Glutamatergic neuron (in vitro differentiated cells): ENCODE data around the gene GDI1. TPM values are rescaled to one million over a fixed set of nuclear protein-coding genes. Genes with fewer than 3 reads are reported as not detected.

Source experiments
- DNase-seq: peaks from one replicate; pipeline ENCODE4 v3.0.0; 2022
- H3K27ac Mint-ChIP-seq: one replicate; pipeline ENCODE4 v1.8.0; 2020; ENCODE audit warnings: mild to moderate bottlenecking, mixed read lengths, inconsistent platforms; ENCODE audit not compliant: unreplicated experiment
- H3K27me3 Mint-ChIP-seq: one replicate; pipeline ENCODE4 v1.8.0; 2020; ENCODE audit warnings: mild to moderate bottlenecking, moderate library complexity, mixed read lengths, inconsistent platforms; ENCODE audit not compliant: unreplicated experiment
- H3K36me3 Mint-ChIP-seq: one replicate; pipeline ENCODE4 v1.8.0; 2020; ENCODE audit warnings: mild to moderate bottlenecking, mixed read lengths, inconsistent platforms; ENCODE audit not compliant: unreplicated experiment
- H3K4me1 Mint-ChIP-seq: one replicate; pipeline ENCODE4 v1.8.0; 2020; ENCODE audit warnings: mild to moderate bottlenecking, low read depth, mixed read lengths, inconsistent platforms; ENCODE audit not compliant: unreplicated experiment
- H3K4me3 Mint-ChIP-seq: one replicate; pipeline ENCODE4 v1.8.0; 2020; ENCODE audit warnings: mild to moderate bottlenecking, mixed read lengths, inconsistent platforms; ENCODE audit not compliant: unreplicated experiment
- H3K9me3 Mint-ChIP-seq: one replicate; pipeline ENCODE4 v1.8.0; 2020; ENCODE audit warnings: mild to moderate bottlenecking, moderate library complexity, mixed read lengths, inconsistent platforms; ENCODE audit not compliant: unreplicated experiment
- CTCF ChIP-seq: fragments of 200-600 bp; sonication (generic); IDR thresholded peaks from one replicate; pipeline ENCODE4 v1.5.0; 2021; ENCODE audit not compliant: partially characterized antibody, unreplicated experiment
- total RNA-seq: library from RNA; stranded (reverse); fragmentation: NEBNext Ultra II Directional; extraction: Animal tissue kit (Norgen Biotek cat#: 25700); gene quantifications from one replicate; pipeline ENCODE4 v1.2.1, GENCODE V29; 2021; ENCODE audit not compliant: unreplicated experiment

Gene GDI1
- total RNA-seq, 1 donor from 2014 or later = 730 TPM

DNA sequence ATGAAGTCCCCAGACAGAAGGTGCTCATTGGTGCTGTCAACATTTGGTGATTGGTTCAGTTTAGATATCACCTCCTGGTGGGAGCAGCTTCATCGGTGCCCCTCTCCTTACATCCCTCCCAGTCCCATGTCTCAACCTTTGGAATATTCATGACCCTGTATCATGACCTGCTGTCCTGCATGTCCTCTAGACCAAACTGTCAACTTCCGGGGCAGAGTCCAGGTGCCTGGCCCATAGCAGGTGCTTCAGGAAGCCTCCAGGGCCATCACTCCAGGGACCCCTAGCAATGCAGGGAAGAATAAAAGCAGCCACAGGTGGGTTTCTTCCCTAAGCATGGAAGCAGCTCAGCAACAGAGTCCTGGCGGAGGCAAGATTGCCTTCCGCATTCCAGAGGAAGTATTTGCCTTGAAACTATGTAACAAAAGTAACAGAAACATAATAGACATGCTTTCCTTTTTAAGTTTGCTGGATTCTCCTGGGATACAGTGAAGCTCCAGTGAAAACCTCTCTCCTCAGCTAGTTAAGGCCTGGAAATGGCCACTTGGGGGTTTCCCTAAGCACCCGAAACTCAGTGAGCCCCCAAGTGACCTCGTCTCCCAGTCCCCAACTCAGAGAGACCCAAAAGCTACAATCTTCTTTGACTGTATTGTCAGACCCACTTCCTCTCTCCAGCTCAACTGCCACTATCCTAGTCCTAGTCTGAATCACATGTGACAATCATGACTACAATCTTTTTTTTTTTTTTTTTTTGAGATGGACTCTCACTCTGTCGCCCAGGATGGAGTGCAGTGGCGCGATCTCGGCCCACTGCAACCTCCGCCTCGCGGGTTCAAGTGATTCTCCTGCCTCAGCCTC, 9.8 kb upstream of the GDI1 start:
- H3K36me3 Mint-ChIP-seq = no peaks in the 10 kb centered on the region
- peaks cover 4% of the 10 kb centered on the region for H3K27me3 Mint-ChIP-seq
- no peak overlapping the region for H3K27ac Mint-ChIP-seq
- DNase-seq = no peak
- no peak for TF ChIP-seq CTCF
- H3K4me1 Mint-ChIP-seq = peaks cover 7% of the 10 kb centered on the region
- H3K4me3 Mint-ChIP-seq = no peak overlapping the region
- H3K9me3 Mint-ChIP-seq = peaks cover 8% of the 10 kb centered on the region

DNA sequence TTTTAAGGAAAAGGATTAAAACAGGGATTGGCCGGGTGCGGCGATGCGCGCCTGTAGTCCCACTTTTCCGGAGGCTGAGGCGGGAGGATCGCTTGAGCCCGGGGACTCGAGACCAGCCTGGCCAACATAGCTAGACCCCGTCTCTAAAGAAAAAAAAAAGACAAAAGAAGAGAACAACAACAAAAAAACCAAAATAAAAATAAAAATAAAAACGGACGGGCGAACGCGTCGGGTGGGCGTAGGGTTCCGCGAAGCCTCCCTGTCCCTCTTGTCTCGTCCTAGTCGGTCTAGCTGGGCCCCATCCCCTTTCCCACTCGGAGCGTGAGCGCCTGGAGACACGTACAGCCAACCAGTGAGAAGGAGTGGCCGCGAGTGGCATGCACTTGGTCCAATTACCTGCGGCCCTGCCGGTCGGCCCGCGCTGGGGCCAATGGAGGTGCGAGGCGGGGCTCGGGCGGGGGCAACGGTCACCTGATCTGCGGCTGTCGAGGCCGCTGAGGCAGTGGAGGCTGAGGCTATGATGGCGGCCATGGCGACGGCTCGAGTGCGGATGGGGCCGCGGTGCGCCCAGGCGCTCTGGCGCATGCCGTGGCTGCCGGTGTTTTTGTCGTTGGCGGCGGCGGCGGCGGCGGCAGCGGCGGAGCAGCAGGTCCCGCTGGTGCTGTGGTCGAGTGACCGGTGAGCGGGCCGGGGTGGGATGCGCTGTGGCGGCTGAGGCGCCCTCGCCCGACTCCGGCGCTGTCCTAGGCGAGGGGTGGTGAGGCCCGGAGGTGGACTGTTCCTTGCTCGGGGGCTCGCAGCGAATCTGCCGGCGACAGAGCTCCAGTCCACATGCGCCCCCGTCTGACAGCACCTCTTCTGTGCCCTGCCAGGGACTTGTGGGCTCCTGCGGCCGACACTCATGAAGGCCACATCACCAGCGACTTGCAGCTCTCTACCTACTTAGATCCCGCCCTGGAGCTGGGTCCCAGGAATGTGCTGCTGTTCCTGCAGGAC, 8.5 kb upstream of the GDI1 start, which contains the start of gene ATP6AP1:
TSS of gene ATP6AP1 (plus strand) at position 502 of the 996 bp plus-strand sequence. CDS start at position 518, 16 bp downstream.
- Mint-ChIP-seq H3K27me3 (peaks cover 4% of the 10 kb centered on the region), H3K4me3 (peak within 1 kb of the TSS; percentile 87), H3K36me3 (no peaks in the 10 kb centered on the region), H3K9me3 (peaks cover 8% of the 10 kb centered on the region), H3K27ac (peak within 1 kb of the TSS; percentile 76), H3K4me1 (peaks cover 7% of the 10 kb centered on the region)
- peak; percentile 90 for DNase-seq
- TF ChIP-seq CTCF = no peak

GRCh38 chrX:154429711-154430110, 7.2 kb upstream of the GDI1 start:
- Mint-ChIP-seq H3K9me3 (peaks cover 8% of the 10 kb centered on the region), H3K4me3 (peak overlapping the region; percentile 87), H3K27ac (no peak overlapping the region), H3K36me3 (no peaks in the 10 kb centered on the region), H3K4me1 (peaks cover 7% of the 10 kb centered on the region), H3K27me3 (peaks cover 4% of the 10 kb centered on the region)
- no peak for DNase-seq
- TF ChIP-seq CTCF = no peak

GRCh38 chrX:154430479-154430878, 6.5 kb upstream of the GDI1 start:
- peak overlapping the region; percentile 84 for H3K4me3 Mint-ChIP-seq
- H3K9me3 Mint-ChIP-seq = peaks cover 8% of the 10 kb centered on the region
- H3K27me3 Mint-ChIP-seq = peaks cover 4% of the 10 kb centered on the region
- peak overlapping the region; percentile 55 for H3K27ac Mint-ChIP-seq
- peaks cover 7% of the 10 kb centered on the region for H3K4me1 Mint-ChIP-seq
- no peak for DNase-seq
- no peak for TF ChIP-seq CTCF
- no peaks in the 10 kb centered on the region for H3K36me3 Mint-ChIP-seq
